Measurements from ENCODE around the gene AK4. TPM values are rescaled to one million over a fixed set of nuclear protein-coding genes. Genes with fewer than 3 reads are reported as not detected.
"Not testable (repeated sequence)": the region's sequence is repeated elsewhere in the genome, so short reads cannot be mapped to it uniquely, and the experiment has no call there.

Gene AK4
- total RNA-seq, 1 donor from 2014 or later: 10.5 TPM

- no peaks in the 10 kb centered on the region for H3K4me1 Mint-ChIP-seq
- peaks cover 4% of the 10 kb centered on the region for H3K36me3 Mint-ChIP-seq (ENCODE audit: low read depth)
- DNase-seq (ENCODE audit: low read depth, low spot score): no peak
- peaks cover 17% of the 10 kb centered on the region for H3K27me3 Mint-ChIP-seq (ENCODE audit: low read depth)
- TF ChIP-seq CTCF (conservative IDR thresholded peaks at IDR 0.05): peak; percentile 75
- H3K27ac Mint-ChIP-seq (ENCODE audit: unreplicated experiment): no peak overlapping the region
- H3K4me3 Mint-ChIP-seq: no peak overlapping the region
- peaks cover 10% of the 10 kb centered on the region for H3K9me3 Mint-ChIP-seq
Observed at GRCh38 chr1:65235867-65236805, 88.1 kb downstream of the AK4 start.

- Mint-ChIP-seq H3K27me3 (ENCODE audit: low read depth) (peaks cover 17% of the 10 kb centered on the region), H3K9me3 (peaks cover 10% of the 10 kb centered on the region)
- not testable (repeated sequence) for DNase-seq (ENCODE audit: low read depth, low spot score); H3K4me1 Mint-ChIP-seq; H3K27ac Mint-ChIP-seq (ENCODE audit: unreplicated experiment); H3K36me3 Mint-ChIP-seq (ENCODE audit: low read depth); H3K4me3 Mint-ChIP-seq
Observed at GRCh38 chr1:65237088-65237487, 89.1 kb downstream of the AK4 start.

- Mint-ChIP-seq H3K27me3 (ENCODE audit: low read depth) (peaks cover 13% of the 10 kb centered on the region), H3K9me3 (peaks cover 10% of the 10 kb centered on the region), H3K27ac (ENCODE audit: unreplicated experiment) (no peak overlapping the region), H3K36me3 (ENCODE audit: low read depth) (peaks cover 4% of the 10 kb centered on the region), H3K4me1 (no peaks in the 10 kb centered on the region), H3K4me3 (no peak overlapping the region)
- no peak for DNase-seq (ENCODE audit: low read depth, low spot score)
- TF ChIP-seq CTCF (conservative IDR thresholded peaks at IDR 0.05): no peak
Observed at GRCh38 chr1:65237503-65237902, 89.5 kb downstream of the AK4 start.

- peaks cover 4% of the 10 kb centered on the region for H3K36me3 Mint-ChIP-seq (ENCODE audit: low read depth)
- H3K27ac Mint-ChIP-seq (ENCODE audit: unreplicated experiment): no peak overlapping the region
Observed at GRCh38 chr1:65238010-65238409, 90.0 kb downstream of the AK4 start.

GRCh38 chr1:65243491-65243890, 95.5 kb downstream of the AK4 start:
- H3K9me3 Mint-ChIP-seq: no peaks in the 10 kb centered on the region
- peaks cover 18% of the 10 kb centered on the region for H3K27me3 Mint-ChIP-seq (ENCODE audit: low read depth)
- no peaks in the 10 kb centered on the region for H3K36me3 Mint-ChIP-seq (ENCODE audit: low read depth)
- H3K4me1 Mint-ChIP-seq: no peaks in the 10 kb centered on the region
- TF ChIP-seq CTCF (conservative IDR thresholded peaks at IDR 0.05): no peak
- DNase-seq (ENCODE audit: low read depth, low spot score): no peak
- H3K4me3 Mint-ChIP-seq: no peak overlapping the region
- no peak overlapping the region for H3K27ac Mint-ChIP-seq (ENCODE audit: unreplicated experiment)

More at GRCh38 chr1:65238010-65238409, 90.0 kb downstream of the AK4 start:
- Mint-ChIP-seq H3K4me1 (no peaks in the 10 kb centered on the region), H3K27me3 (ENCODE audit: low read depth) (peaks cover 13% of the 10 kb centered on the region), H3K9me3 (peaks cover 10% of the 10 kb centered on the region), H3K4me3 (no peak overlapping the region)
- TF ChIP-seq CTCF (conservative IDR thresholded peaks at IDR 0.05): no peak
- DNase-seq (ENCODE audit: low read depth, low spot score): no peak

- H3K9me3 Mint-ChIP-seq: no peaks in the 10 kb centered on the region
- no peak for TF ChIP-seq CTCF (conservative IDR thresholded peaks at IDR 0.05)
- peaks cover 22% of the 10 kb centered on the region for H3K27me3 Mint-ChIP-seq (ENCODE audit: low read depth)
- H3K36me3 Mint-ChIP-seq (ENCODE audit: low read depth): no peaks in the 10 kb centered on the region
- H3K4me1 Mint-ChIP-seq: no peaks in the 10 kb centered on the region
- H3K4me3 Mint-ChIP-seq: no peak overlapping the region
- DNase-seq (ENCODE audit: low read depth, low spot score): no peak
- H3K27ac Mint-ChIP-seq (ENCODE audit: unreplicated experiment): no peak overlapping the region
Observed at GRCh38 chr1:65245295-65245694, 97.3 kb downstream of the AK4 start.

Data from neural crest cell (in vitro differentiated cells).